Smooth muscle cell of the brain vasculature (primary cell): ENCODE measurements around the gene COL4A1.
"Not testable (repeated sequence)": the region's sequence is repeated elsewhere in the genome, so short reads cannot be mapped to it uniquely, and the experiment has no call there.

Source experiments
- DNase-seq: peaks from one replicate; pipeline ENCODE4 v3.0.0-alpha.2; 2012; ENCODE audit warnings: low read depth, low spot score

COL4A1 gene

DNA sequence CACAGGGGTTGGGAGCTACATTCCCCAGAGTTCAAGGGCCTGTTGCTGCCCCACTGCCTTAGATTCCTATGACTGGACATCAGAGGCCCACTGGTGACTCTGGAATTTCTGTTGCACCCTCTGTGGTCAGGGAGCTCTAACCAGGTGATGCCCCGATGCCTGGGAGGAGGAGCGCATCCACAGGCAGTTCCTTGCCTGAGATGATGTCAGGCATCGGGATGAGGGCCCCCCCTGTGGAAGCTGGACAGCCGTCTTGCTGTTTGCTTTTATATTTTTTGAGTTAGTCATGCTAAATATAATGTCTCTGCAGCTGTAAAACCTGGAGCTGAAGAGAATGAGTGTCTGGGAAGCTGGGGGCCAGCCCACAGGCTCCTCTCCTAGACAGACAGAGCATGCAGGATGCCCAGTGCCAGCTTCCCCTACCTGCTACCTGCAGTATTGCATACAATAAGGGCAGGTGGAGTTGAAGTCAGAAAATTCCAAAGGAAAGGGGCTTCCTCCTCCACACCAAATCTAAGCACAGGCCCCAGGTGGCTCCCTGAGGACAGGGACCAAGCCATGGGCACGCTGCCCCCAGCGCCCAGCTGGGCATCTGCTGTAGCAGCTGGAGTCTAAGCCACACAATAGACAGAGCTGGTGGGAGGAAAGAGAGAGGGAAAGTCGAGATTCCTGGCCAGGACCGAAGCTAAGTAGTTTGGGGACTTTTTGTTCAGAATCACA lies 16.4 kb upstream of the COL4A1 start:
- peak; percentile 91 for DNase-seq

GRCh38 chr13:110322828-110323171 lies 15.8 kb upstream of the COL4A1 start:
- no peak for DNase-seq

GRCh38 chr13:110322126-110322827 lies 15.3 kb upstream of the COL4A1 start:
- no peak for DNase-seq

DNA sequence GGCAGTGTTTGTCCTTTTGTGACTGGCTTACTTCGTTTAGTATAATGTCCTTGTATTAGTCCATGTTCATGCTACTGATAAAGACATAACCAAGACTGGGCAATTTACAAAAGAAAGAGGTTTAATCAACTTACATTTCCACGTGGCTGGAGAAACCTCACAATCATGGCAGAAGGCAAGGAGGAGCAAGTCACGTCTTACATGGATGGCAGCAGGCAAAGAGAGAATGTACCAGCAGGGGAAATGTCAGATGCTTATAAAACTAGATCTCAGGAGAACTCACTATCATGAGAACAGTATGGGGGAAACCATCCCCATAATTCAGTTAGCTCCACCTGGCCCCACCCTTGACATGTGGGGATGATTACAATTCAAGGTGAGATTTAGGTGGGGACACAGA lies 14.6 kb upstream of the COL4A1 start:
- DNase-seq, result not testable (repeated sequence)

GRCh38 chr13:110320645-110321044 lies 13.7 kb upstream of the COL4A1 start:
- no peak for DNase-seq

GRCh38 chr13:110319774-110320509 lies 13.0 kb upstream of the COL4A1 start:
- no peak for DNase-seq

GRCh38 chr13:110319397-110319773 lies 12.4 kb upstream of the COL4A1 start:
- DNase-seq, result no peak

DNA sequence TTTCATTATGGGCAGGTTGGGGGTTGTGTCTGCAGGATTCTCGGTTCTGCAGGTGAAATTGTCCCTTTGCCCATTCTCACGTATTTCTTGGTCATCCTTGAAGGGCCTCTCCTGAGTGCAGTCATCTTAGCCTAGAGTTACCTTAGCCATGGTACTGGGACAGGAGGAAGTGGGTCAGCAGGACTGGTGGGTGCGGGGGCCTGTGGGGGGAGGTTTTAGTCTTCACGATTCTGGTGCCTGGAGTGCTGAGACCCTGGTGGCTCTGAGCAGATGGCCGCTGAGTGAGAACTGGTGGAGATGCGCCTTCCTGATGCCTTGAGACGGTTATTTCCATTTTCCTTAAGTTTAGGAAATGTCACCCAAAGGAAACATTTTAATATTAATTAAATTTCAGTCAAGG lies 12.0 kb upstream of the COL4A1 start:
- DNase-seq, result no peak

GRCh38 chr13:110317496-110318195 lies 10.7 kb upstream of the COL4A1 start:
- DNase-seq, result no peak

DNA sequence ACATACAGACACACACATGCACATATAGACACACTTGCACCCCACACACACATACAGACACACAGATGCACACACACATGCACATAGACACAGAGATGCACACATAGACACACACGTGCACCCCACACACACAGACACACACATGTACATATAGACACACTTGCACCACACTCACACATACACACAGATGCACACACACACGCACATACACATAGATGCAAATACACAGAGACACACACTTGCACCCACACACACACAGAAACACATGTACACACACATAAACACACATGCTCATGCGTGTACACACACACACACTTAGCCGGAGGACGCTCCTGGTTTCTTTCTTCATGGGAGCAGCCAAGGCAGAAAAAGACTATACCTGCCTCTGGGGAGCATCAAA lies 10.1 kb upstream of the COL4A1 start:
- DNase-seq, result no peak

DNA sequence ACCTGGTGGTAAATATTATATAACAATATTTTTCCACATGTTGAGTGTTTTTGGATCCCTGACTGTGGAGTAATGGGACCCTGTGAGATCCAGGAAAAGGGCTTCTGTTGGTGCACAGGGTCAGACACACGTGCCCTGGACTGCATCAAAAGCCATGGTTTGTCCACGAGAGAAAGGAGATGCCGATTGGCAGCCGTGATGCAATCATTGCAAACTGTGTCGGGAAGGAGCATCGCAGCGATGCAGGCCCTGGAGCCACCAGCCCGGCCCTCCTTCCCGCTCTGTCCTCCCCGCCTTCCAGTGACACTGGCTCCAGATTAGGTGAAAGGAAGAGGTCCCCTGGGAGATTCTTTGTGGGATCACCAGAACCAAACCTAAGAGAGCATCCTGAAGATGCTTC lies 9.2 kb upstream of the COL4A1 start:
- DNase-seq, result no peak

GRCh38 chr13:110314516-110315245 lies 7.7 kb upstream of the COL4A1 start:
- DNase-seq, result no peak

DNA sequence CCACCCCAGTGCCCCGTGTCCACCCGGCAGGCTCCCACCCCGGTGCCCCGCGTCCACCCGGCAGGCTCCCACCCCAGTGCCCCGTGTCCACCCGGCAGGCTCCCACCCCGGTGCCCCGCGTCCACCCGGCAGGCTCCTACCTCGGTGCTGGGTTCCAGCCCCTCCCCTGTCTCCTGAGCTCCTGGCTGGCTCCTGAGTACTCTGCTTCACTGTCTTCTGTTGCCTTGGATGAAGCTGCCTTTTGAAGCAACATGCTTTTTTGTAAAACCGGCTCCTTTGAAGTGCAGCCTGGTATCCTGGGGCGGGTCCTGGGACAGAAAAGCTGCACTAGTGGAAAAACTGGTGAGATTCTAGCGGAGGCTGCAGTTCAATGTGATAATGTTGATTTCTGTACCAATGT lies 6.8 kb upstream of the COL4A1 start:
- not testable (repeated sequence) for DNase-seq

DNA sequence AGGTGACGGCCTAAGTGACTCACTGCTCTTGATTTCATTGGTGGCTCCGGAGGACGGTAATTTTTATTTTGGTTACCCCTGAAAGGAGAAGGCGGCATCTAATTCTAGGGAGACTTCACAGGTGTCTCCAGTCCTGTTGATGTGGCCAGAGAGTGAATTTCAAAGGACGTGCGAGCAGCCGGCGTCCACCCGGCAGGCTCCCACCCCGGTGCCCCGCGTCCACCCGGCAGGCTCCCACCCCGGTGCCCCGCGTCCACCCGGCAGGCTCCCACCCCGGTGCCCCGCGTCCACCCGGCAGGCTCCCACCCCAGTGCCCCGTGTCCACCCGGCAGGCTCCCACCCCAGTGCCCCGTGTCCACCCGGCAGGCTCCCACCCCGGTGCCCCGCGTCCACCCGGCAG lies 6.3 kb upstream of the COL4A1 start:
- not testable (repeated sequence) for DNase-seq

DNA sequence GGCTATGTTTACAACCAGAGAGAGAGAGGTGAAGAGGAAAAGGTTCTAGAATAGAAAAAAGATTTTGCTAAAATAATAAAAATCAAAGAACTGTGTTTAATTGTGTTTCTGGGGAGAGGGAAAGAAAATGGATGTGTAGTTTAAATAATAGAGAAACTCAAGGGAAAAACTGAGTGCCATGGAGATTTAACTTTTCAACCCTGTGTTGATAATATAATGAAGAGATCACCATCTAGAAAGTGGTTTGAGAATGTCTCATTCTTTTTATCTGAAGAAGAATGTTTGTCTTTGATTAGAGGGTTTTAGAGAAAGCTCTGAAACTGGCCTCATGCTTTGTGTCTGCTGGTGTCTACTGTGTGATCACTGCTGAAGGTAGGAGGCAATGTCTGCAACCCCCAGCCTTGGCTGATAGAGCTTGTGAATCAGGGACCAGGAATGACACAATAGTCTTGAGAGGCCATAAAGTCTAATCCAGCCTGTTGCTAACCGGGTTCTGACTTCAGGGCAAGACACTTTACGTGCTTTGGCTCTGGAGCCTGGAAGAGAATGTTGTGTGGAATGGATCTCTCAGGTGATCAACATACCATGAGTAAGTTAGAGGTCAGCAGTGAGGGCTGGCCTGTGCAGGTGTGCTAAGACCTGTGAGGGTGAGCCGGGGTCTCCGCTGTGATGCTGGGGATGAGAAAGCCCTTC lies 5.5 kb upstream of the COL4A1 start:
- DNase-seq, result no peak

GRCh38 chr13:110311443-110312338 lies 4.7 kb upstream of the COL4A1 start:
- DNase-seq, result no peak

DNA sequence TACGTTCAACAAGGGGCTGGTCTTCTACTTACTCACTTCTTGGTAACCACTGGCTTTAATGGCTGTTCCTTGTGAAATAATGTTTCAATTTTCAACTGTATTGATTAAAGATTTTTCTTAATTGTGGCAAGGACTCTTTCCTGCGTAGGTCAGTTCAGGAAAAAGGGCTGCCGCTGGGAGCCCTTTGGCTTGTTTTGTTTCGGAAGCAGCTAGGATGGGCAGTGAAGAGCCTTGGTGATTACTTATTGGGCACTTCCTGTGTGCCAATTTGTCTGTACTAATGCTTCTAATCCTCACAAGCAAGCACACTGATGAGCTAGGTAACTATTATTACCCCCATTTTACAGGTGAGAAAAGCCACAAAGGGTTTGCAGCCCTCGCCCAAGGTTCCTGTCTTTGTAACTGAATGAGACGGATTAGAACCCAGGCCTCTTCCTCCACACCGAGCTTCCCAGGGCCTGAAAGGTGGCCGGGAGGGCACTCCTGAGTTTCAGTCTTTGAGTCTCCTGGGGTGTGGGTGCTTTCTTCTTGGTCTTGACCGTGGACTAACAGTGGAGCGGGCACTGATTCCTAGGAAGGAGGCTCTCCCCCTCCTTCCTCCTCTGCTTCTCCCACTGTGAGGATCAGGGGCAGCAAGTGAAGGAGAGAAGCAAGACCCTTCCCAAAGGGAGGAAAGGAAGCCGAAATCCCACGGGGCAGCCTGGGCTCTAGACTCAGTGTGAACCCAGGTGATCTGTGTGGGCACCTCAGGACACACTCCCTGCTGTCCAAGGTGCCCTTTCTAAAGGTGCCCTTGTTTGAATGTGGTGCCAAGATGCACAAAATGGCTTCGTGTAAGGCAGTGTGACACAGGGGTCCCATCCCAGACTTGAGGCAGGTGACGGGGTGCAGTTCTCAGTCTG lies 3.8 kb upstream of the COL4A1 start:
- DNase-seq, result no peak

GRCh38 chr13:110309661-110310524 lies 2.9 kb upstream of the COL4A1 start:
- no peak for DNase-seq
